ENCODE measurements around the gene LZTFL1.

GRCh38 chr3:45792516-45793172, 49.3 kb downstream of the LZTFL1 start:
- no peak for TF ChIP-seq TAF1 (IDR thresholded peaks at IDR 0.05; ENCODE audit: low read depth)
- no peak for TF ChIP-seq MAX (IDR thresholded peaks at IDR 0.05)
- no peak for TF ChIP-seq RAD21 (IDR thresholded peaks at IDR 0.05; ENCODE audit: low read depth)
- TF ChIP-seq EP300 (IDR thresholded peaks at IDR 0.05; ENCODE audit: borderline replicate concordance): no peak
- no peak for TF ChIP-seq TEAD4 (IDR thresholded peaks at IDR 0.05)
- no peak for TF ChIP-seq REST (IDR thresholded peaks at IDR 0.05; ENCODE audit: low read depth)
